PC-9 (cell line): Measurements from ENCODE around the gene SYT1.

ENCODE experiments used
- EZH2 ChIP-seq: fragments of 200-600 bp; sonication (generic); IDR thresholded peaks from 2 replicates; pipeline ENCODE4 v1.8.0; 2017; ENCODE audit warnings: antibody characterized with exemption, low read depth
- TF ChIP-seq, protein P1 (sequence below): fragments of 200-600 bp; sonication (generic); conservative IDR thresholded peaks from 2 replicates; pipeline ENCODE4 v1.6.1; 2017; ENCODE audit warnings: mixed run types, antibody characterized with exemption, mild to moderate bottlenecking, moderate library complexity

DNA sequence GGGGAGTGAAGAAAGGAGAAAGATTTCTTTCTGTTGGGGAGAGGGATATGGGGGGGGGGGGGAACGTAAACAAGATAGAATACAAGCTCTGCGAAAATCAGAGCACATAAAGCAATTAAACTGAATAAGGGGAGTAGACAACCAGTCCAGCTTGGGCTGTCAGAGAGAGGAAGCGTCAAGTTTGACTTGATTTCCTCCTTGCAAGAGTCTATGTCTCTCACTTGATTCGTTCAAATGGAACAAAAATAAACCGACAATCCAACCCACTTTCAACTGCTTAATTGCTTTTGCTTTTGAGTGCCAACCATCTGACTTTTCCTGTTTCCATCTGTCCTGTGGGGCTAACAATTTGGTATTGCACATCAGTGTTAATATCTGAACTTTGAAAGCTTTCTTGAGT lies 942 bp downstream of the SYT1 start:
- TF ChIP-seq, protein P1, sequence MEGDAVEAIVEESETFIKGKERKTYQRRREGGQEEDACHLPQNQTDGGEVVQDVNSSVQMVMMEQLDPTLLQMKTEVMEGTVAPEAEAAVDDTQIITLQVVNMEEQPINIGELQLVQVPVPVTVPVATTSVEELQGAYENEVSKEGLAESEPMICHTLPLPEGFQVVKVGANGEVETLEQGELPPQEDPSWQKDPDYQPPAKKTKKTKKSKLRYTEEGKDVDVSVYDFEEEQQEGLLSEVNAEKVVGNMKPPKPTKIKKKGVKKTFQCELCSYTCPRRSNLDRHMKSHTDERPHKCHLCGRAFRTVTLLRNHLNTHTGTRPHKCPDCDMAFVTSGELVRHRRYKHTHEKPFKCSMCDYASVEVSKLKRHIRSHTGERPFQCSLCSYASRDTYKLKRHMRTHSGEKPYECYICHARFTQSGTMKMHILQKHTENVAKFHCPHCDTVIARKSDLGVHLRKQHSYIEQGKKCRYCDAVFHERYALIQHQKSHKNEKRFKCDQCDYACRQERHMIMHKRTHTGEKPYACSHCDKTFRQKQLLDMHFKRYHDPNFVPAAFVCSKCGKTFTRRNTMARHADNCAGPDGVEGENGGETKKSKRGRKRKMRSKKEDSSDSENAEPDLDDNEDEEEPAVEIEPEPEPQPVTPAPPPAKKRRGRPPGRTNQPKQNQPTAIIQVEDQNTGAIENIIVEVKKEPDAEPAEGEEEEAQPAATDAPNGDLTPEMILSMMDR: no peak
- TF ChIP-seq EZH2: no peak
